A549 treated with GW870086 at 1 μM for 4 hours (cell line): Measurements from ENCODE around the gene SPINT2. TPM values are rescaled to one million over a fixed set of nuclear protein-coding genes. Genes with fewer than 3 reads are reported as not detected.

Experiments used
- total RNA-seq: library from RNA; stranded (reverse); fragments of 200-300 nt; extraction: Qiagen RNA extraction; gene quantifications from 5 replicates; pipeline ENCODE4 v1.2.3, GENCODE V29; 2022; ENCODE audit warnings: low read depth

The SPINT2 gene, protein sequence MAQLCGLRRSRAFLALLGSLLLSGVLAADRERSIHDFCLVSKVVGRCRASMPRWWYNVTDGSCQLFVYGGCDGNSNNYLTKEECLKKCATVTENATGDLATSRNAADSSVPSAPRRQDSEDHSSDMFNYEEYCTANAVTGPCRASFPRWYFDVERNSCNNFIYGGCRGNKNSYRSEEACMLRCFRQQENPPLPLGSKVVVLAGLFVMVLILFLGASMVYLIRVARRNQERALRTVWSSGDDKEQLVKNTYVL
- total RNA-seq, result 266 to 360 TPM (median 337 TPM) in 5 replicates

DNA sequence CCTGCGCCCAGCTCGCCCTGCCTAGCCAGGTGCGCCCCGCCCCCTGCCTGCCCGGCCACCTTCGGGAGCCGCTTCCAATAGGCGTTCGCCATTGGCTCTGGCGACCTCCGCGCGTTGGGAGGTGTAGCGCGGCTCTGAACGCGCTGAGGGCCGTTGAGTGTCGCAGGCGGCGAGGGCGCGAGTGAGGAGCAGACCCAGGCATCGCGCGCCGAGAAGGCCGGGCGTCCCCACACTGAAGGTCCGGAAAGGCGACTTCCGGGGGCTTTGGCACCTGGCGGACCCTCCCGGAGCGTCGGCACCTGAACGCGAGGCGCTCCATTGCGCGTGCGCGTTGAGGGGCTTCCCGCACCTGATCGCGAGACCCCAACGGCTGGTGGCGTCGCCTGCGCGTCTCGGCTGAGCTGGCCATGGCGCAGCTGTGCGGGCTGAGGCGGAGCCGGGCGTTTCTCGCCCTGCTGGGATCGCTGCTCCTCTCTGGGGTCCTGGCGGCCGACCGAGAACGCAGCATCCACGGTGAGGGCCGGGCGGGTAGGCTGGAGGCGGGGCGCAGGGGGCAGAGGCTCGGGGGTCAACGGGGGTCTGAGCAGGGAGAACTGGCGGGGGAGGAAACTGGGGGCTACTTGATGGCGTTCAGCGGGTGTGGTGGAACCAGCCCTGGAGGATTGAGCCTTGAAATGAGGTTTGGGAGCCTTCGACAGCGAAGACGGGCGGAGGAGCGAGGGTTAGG lies at the start of gene SPINT2:
SPINT2 (plus strand) TSS at position 88 of the 727 bp plus-strand sequence; CDS start at position 408, 320 bp downstream.

DNA sequence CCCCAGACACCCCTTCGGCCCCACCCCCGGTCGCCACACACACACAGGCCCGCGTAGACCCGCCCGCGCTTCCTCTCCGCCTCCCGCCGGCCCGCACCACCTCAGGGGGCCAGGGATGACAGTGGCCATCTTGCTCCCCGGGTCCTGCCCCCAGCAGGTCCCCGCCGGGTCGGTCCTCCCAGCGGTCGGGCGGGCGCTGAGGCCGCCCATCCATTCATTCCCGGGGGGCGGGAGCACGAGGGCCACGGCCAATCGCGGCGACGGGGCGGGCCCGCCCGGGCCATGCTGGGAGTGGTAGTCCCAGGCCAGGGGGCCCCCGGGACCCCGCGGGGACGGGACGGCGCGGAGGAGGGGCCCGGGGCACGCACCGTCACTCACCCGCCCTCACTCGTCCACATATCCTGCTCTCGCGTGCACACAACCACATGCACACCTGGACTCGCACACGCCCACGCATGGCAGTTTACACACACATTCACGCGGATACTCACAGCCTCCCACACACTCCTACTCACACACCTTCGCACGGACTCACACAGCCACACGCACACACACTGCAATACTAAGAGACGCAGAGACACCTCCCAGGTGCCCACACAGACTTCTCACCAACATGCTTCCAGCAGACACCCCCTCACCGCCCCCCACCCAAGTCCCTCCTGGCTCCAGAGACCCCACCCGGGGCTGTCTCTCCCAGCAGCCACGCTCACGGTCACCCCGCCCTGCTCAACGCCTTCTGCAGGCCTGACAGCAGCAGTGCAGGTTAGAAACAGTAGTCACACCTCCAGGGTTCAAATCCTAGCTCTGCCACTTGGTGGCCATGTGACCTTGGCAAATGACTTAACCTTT lies 40.1 kb upstream of the SPINT2 start, which contains the start of gene DPF1:
DPF1 (minus strand) TSS at position 209 of the 849 bp plus-strand sequence; CDS start at position 129, 80 bp downstream.

DNA sequence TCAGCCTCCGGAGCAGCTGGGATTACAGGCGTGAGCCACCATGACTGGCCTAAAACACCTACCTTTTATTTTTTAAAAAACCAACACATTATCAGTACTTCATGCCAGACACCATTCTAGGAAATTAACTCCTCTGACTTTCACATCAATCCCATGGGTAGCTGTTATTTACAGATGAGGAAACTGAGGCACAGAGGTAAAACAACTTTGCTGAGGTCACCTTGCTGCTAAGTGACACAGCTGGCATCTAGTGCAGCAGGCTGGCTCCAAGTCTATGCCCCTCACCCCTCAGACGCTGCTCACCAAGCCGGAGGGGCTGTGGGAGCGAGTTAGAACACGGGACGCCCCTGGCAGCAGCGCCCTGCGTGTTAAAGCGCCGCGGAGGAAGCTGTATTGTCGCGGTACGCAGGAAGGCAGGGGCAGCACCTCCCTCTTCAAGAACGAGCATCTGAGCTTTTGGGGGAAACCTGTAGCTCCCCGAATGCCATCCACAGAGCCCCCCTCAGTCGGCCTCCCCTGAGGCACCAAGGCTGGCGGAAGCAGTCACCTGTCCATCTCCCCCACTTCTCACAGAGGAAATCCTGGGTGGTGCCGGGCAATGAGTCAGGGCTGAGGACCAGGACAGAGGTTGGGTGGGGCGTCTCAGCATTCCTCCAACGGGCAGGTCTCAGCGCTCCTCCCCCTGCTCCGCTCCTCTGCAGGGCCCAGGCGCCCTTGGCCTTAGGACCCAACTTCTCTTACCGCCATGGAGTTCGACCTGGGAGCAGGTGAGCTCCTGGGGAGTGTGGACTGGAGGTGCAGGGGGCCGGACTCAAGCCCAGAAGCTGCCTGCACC lies 39.4 kb downstream of the SPINT2 start, which contains the start of gene C19orf33:
C19orf33 (plus strand) TSS at position 735 of the 835 bp plus-strand sequence; CDS start at position 746, 11 bp downstream.

DNA sequence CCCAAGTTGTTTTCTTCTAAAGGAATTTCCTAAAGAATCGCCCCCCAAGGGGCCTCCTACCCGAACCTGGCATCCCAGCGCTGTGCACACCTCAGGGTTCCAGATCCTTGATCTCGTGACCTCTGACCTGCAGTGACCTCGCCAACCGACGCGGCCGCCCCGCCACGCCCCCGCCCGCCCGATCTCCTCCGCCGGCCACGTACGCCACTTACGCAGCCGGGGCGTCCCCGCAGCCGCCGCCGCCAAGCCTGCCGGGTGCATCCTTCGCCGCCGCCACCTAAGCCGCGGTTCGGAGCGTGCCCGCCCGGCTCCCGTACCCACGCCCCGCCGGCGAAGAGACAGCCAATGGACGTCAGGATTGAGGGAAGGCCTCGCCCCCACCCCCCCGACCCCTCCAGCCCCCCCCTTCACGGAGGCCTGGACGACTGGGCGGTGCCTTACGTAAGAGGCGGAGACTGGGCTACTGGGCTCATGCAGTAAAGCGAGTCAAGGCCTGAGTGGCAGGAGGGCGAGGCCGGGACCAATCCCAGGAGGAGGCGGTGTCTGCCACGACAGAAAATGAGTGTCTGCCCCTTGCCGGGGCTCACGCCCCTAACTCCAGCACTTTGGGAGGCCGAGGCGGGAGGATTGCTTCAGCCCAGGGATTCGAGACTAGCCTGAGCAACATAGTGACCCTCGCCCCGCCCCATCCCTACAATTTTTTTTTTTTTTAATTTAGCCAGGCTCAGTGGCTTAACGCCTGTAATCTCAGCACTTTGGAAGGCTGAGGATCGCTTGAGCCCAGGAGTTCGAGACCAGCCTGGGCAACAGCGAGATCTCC lies 51.5 kb downstream of the SPINT2 start, which contains the start of gene YIF1B:
YIF1B (minus strand) TSS at position 291 of the 820 bp plus-strand sequence; CDS start at position 261, 30 bp downstream.

DNA sequence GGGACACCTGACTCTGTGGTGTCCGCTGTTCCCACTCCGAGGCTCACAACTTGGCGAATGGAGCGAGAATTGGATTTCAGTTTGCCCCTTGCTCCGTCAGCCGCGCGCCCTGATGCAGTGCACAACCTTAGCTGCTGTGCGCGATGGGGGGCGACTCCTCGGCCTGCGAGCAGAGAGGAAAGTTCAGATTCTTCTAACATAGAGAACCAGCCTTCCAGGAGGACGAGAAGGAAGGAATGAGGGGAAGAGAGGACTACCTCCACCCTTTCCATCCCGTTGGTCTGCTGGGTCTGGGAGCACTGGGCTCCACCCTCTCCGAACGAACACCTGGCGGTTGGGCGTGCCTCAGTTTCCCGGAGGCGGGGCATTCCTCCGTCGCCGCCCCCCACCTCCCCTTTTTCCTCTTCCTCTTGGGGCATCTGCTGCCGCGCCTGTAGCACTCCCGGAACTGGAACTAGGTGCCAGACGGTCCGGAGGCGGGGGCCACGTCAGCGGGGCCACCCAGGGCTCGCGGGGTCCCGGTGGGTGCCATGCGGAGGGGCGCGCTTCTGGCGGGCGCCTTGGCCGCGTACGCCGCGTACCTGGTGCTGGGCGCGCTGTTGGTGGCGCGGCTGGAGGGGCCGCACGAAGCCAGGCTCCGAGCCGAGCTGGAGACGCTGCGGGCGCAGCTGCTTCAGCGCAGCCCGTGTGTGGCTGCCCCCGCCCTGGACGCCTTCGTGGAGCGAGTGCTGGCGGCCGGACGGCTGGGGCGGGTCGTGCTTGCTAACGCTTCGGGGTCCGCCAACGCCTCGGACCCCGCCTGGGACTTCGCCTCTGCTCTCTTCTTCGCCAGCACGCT lies 55.3 kb downstream of the SPINT2 start, which contains the start of gene KCNK6:
KCNK6 (plus strand) TSS at position 425 of the 838 bp plus-strand sequence; CDS start at position 531, 106 bp downstream.

Other genes starting within 250 kb of the SPINT2 start
- 3.5 to 4.8 TPM (median 4.5 TPM) in 5 replicates for gene DPF1, start 40.4 kb upstream of the SPINT2 start, total RNA-seq
- gene PPP1R14A, start 8.2 kb upstream of the SPINT2 start, total RNA-seq, result 98.1 to 110 TPM (median 107 TPM) in 5 replicates
- gene C19orf33, start 39.7 kb downstream of the SPINT2 start, total RNA-seq, result 692 to 827 TPM (median 715 TPM) in 5 replicates
- 101 to 136 TPM (median 126 TPM) in 5 replicates for gene YIF1B, start 51.4 kb downstream of the SPINT2 start, total RNA-seq
- gene KCNK6, start 55.3 kb downstream of the SPINT2 start, total RNA-seq, result 4.2 to 5.4 TPM (median 4.9 TPM) in 5 replicates
- 0.62 to 1.4 TPM (median 1.1 TPM) in 5 replicates for gene CATSPERG, start 71.3 kb downstream of the SPINT2 start, total RNA-seq
- gene PSMD8, start 110.0 kb downstream of the SPINT2 start, total RNA-seq, result 452 to 527 TPM (median 502 TPM) in 5 replicates
- gene GGN, start 123.5 kb downstream of the SPINT2 start, total RNA-seq, result 0.25 to 0.56 TPM (median 0.28 TPM) in 5 replicates
- 1.8 to 3.1 TPM (median 2.6 TPM) in 5 replicates for gene SPRED3, start 124.1 kb downstream of the SPINT2 start, total RNA-seq
- gene FAM98C, start 138.5 kb downstream of the SPINT2 start, total RNA-seq, result 16.9 to 28.0 TPM (median 26.3 TPM) in 5 replicates
- 0.07 to 0.23 TPM (median 0.11 TPM) in 4 of 5 replicates, not detected in the other for gene RASGRP4, start 161.6 kb downstream of the SPINT2 start, total RNA-seq
- 4.7 to 7.6 TPM (median 5.6 TPM) in 5 replicates for gene RYR1, start 169.1 kb downstream of the SPINT2 start, total RNA-seq